Upper lobe of left lung (tissue), 4 donors: ENCODE results near the gene OR1M1.

ENCODE experiments used
- POLR2A ChIP-seq, 4 donors: fragments of 450-650 bp; IDR thresholded peaks; one replicate each; pipeline ENCODE4 v1.5.1; 2016 to 2017; ENCODE audit warnings: antibody characterized with exemption in 4 of 4, mild to moderate bottlenecking in 2 of 4
- TF ChIP-seq, protein P1 (sequence below), 6 experiments: fragments of 450-650 bp in 4 of 6; fragments of 200-600 bp in 2 of 6; sonication (generic) in 2 of 6; IDR thresholded peaks; one replicate each; pipeline ENCODE4 v1.5.1; 2016 to 2019; ENCODE audit warnings: antibody characterized with exemption in 6 of 6

DNA sequence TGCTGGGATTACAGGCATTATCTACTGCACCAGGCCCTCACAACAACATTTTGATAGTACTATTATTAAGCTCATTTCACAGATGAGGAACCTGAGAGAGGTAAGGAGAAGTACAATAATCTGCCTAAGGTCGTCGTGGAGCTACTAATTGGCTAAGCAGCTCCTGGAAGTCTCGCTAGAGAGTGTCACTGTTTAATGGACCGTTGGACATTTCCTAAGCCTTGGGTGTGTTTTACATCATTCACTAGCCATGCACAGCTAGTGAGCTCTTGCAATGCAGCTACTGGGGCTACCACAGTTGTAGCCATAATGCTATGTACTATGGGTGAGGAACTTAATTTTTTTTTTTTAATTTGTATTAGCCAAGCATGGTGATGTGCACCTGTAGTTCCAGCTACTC is 34.0 kb upstream of the OR1M1 start:
- TF ChIP-seq, protein P1, sequence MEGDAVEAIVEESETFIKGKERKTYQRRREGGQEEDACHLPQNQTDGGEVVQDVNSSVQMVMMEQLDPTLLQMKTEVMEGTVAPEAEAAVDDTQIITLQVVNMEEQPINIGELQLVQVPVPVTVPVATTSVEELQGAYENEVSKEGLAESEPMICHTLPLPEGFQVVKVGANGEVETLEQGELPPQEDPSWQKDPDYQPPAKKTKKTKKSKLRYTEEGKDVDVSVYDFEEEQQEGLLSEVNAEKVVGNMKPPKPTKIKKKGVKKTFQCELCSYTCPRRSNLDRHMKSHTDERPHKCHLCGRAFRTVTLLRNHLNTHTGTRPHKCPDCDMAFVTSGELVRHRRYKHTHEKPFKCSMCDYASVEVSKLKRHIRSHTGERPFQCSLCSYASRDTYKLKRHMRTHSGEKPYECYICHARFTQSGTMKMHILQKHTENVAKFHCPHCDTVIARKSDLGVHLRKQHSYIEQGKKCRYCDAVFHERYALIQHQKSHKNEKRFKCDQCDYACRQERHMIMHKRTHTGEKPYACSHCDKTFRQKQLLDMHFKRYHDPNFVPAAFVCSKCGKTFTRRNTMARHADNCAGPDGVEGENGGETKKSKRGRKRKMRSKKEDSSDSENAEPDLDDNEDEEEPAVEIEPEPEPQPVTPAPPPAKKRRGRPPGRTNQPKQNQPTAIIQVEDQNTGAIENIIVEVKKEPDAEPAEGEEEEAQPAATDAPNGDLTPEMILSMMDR (IDR thresholded peaks at IDR 0.05): no peak
- no peak for TF ChIP-seq POLR2A (IDR thresholded peaks at IDR 0.05)
